ENCODE measurements around the gene LENEP. TPM values are rescaled to one million over a fixed set of nuclear protein-coding genes. Genes with fewer than 3 reads are reported as not detected.

LENEP gene, protein sequence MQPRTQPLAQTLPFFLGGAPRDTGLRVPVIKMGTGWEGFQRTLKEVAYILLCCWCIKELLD
- polyA plus RNA-seq (ENCODE audit: insufficient read length), result 0.93 TPM
- long read RNA-seq, donor 1, result 0 reads
- long read RNA-seq, donor 2, partial matches to known transcripts, result 0 of 1 reads
- long read RNA-seq, donor 2, other reads (novel, unspliced or antisense), result 0 of 1 reads
- long read RNA-seq, donor 3, result 0 reads
- long read RNA-seq, donor 4, result 0 reads
- long read RNA-seq, donor 5, result 0 reads
- long read RNA-seq, donor 6, result 0 reads
- long read RNA-seq, donor 7, result 0 reads
- long read RNA-seq, donor 8, result 0 reads

DNA sequence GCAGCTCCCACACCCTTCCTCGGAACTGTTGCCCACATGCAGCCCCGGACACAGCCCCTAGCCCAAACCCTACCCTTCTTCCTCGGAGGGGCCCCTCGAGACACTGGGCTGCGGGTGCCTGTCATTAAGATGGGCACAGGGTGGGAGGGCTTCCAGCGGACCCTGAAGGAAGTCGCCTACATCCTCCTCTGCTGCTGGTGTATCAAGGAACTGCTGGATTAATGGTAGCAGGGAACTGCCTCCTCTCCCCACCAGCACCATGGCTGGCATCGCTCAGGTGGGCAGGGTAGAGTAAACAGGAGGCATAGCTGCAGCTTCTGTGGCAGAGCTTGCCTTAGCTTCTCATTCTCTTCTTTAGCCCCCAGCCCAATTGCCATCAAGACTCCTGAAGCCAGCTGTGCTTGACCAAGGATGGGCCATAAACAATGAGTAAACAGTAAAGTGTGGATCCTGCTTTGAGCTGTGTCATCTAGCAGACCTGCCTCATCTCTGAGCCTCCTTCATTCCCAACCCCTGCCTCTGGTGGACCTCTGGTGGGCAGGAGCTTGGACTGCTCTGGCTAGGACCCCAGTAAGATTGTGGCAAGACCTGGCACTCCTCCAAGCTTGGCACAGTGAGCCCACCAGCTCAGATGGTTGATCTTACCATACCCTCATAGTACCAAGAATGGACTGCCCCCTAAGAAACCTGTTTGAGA, at the start of gene LENEP:
TSS of gene LENEP (plus strand) at position 15 of the 697 bp plus-strand sequence. CDS start at position 37, 22 bp downstream.
- DNase-seq, result no peak

DNA sequence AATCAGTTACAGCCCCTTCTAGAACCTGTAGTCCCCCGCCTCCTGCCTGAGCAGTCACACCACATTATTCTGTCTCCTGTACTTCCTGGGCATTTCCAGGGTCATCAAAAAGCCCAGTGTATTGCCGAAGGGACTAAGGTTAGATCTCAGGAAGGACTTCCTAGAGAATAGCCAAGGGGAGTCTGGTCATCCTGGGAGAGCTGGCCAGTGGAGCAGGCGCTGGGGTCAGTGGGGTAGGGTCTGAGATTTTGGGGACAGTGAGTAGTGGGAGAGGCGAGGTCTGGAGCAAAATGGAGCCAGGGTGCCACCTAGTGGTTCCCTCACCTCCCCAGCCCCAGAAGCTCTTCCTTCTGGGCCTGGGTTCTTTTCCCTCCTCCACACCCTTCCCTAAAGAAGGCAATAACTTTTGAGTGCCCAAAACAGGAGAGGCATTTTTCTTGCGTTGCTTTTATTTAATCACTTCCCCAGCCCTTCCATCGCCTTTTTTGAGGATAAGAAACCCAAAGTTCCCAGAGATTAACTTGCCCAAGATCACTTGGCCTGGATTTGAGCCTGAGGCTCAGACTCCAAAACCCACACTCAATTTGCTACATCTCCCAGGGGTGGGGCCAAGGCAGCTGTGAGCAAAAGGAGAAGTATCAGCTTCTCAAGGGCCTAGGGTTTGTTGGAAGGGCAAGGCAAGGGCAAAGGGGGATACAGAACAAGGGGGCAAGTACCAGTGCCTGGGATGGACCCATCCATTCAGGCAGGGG, 49.6 kb upstream of the LENEP start:
- no peak for DNase-seq

DNA sequence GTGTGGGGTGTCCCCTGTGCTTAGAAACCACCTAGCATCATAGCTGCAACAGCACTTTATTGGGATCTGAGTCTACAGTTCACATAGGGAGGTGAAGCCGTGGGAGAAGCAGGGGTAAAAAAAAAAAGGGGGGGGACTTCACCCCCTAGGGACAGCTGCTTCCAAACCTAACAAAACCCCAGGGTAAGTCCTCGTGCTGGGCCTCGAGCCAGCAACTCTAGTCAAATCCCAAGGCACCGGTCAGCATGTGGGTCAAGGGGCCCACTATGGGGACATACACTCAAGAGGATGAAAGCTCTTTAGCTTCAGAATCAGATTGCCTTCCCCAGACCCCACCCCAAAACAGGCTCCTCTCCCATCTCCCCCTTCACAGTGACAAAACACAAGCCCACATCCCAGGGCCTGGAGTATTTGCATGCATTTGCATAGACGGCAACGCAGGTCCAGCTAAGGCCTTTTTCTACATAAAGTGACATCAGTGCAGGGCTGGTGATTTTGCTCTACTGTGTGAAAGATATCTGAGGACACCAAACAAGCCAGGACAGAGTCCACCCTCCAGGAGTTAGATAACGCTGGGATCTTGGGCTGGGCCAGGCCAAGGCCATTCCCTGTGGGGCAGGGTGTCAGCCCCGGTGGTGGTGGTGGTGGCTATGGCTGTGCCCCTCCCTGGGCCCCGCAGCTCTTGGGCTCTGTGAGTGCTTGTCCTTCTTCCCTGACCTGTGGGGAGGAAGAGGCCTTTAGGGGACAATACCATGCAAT, 48.8 kb upstream of the LENEP start:
- DNase-seq, result no peak

DNA sequence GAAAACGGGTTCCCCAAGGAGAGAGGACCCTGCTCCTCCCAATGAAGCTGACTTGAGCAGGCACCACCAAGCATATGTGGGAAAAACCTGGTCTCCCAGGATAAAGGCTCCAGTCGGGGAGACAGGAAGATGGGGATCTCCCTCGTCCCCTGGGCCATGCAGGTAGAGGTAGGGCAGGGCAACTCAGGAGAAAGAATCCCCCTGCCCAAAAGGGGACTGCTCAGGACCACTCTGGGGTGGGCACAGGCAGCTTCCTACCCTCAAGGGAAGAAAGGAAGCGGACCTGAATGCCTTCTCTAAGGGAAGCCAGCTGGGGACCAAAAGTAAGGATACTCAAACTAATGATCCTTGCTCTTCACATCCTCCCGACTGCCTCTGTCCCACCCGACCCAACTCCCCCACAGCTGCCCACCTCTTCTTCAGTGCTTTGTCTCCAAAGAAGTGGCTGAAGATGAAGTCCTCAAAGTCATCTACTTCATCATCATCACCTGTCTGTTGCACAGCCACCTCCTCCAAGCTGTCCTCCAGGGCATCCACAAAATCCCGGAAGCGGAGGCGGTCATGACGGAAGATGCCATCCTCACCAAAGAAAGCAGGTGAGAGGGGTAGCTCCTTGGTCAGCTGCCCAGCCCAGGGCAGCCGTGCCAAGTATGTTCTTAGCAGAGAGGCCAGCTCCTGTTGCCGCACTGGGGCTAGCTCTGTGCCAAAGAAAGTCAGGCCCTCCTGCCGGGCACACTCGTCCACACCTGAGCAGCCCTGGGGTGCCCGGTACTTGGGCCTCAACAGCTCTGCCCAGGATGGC, 48.0 kb upstream of the LENEP start:
- DNase-seq, result no peak

DNA sequence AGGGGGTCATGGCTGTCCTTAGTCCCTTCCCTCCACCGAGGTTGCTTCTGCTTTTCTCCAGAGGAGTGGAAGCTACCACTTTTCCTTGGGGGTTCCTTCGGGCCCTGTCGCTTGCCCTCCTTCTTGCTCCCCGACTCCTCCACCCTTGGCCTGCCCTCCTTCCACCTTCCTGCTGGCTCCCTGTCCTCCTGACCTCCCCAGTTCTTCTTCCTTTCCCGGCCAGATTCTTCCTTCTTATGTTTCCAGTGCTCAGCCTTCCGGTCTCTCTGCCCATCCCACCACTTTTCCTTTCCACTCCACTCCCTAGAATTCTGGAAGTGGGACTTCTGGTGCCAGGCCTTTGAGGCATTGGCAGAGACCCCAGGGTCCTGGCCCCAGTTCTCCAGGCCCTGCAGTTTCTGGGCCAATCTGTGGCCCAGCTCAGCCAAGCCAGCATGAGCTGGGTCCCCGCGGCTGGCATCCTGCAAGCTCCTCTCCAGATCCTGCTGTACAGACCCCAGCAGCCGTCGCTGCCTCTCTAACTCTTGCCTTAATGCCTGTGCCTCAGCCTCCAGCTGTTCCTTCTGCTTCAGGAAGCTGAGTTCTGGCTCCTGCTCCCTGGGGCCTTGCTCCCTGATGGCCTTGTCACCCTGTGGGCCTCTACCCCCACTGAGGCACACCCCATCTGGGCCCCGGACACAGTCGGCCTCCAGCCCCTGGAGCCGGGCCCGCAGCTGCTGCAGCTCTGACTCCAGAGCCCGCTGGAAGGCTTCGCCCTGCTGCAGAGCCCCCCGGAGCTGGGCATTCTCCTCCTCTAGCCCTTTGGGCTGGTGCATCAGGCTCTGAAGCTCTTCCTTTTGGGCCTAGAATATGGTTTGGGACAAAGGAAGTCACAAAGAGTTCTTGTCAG, 47.2 kb upstream of the LENEP start:
- DNase-seq, result no peak

DNA sequence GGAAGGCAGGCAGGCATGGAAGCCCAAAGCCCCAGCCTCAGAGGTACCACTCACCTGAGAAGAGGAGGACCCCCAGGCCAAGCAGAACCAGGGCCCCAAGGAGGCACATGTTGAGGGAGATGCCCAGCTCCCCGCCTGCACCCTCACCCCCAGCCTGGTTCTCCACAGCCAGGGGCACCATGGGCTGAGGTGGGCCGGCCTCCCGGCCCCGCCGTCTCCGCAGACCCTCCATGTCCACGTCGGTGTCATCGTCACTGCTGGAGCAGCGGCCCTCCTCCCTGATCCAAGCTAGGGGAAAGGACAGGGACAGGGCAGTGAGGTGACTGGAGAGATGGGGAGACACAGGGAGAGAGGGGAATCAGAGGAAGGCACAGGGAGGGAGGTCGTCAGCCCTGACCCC, 45.3 kb upstream of the LENEP start:
- DNase-seq, result no peak

DNA sequence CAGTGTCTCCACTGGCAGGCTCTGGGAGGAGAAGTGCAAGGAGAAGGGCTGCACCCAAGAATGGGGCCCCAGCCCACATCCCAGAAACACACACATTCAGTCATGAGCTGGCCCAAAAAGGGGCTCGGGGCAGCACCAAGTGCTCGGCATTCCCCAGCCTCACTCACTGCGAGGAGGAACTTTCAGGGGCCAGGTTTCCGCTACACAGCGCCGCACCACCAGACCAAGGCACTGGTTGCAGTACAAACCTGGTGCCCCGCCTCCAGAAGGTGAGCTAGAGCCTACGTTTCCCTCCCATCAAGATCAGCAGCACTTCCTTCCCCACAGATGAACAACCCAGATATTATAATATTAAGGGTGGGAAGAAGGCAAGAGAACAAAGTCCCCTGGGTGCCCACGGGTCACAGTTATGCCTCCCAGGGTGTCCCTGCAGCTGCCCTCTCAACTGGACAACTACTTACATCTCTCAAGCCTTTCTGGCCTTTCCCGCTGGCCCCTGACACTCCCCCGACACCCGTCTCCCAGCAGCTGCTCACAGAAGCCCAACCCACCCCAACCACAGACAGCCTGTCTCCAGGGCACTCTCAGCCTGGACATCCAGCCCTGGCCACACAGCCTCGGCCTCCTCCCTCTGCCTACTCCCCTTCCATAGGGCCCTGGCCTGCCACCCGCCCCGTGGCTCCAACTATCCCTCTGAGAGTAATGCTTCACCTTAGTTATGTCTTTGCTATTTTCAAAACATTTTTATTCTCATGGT, 41.3 kb upstream of the LENEP start:
- DNase-seq, result no peak

DNA sequence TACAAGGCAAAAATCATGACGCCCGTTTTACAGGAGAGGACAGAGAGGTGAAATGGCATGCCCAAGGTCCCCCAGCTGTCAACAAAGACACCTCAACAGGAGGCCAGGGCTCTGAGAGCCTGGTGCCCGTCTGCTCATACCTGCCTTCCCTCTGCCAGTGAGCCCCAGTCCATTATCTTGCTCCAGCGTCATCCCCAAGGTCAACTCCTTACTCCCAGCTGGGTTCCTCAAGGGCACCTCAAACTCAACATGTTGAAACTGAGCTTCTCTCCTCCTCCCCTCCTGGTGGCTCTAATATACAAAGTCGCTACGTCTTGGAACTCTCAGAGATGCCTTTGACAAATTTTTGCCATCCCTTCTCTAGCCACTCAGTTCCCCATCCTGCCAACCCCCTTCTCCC, 40.7 kb upstream of the LENEP start:
- no peak for DNase-seq

DNA sequence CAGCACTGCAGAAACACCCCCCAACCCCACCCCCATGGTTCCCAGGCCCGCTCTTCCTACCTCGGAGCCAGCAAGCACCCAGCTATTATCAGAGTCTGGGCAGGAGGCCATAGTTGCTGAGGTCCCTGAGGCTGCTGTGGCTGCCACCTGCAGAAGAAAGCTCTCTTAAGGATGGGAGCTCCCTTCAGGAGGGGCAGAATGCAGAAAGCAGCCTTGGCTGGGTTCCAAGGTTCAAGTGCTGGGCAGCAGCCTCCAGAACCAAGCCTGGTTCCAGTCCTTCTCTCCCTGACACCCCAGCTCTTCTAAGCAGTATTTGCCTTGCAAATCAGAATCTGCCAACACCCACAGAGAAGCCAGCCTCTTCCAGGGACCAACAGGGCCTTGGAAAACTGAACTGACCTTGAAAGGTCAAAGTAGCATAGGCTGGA, 39.8 kb upstream of the LENEP start:
- no peak for DNase-seq

DNA sequence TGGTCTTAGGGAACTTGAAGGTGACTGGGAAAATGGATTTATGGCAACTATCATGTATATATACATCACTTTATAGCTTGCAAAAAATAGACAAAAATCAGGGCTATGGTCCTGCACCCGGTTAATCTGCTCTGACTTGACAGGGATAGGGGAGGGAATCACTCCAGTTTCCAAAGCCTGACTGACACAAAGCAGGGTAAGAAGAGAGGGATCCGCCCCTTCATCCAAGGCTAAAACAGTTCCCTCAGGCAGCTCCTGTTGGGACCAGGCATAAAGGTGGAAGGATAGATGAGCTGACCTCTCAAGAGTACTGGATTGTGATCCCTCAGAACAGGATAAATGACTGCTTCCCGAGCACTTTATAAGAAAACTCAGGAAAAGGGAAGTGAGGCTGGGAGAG, 38.8 kb upstream of the LENEP start:
- DNase-seq, result no peak

DNA sequence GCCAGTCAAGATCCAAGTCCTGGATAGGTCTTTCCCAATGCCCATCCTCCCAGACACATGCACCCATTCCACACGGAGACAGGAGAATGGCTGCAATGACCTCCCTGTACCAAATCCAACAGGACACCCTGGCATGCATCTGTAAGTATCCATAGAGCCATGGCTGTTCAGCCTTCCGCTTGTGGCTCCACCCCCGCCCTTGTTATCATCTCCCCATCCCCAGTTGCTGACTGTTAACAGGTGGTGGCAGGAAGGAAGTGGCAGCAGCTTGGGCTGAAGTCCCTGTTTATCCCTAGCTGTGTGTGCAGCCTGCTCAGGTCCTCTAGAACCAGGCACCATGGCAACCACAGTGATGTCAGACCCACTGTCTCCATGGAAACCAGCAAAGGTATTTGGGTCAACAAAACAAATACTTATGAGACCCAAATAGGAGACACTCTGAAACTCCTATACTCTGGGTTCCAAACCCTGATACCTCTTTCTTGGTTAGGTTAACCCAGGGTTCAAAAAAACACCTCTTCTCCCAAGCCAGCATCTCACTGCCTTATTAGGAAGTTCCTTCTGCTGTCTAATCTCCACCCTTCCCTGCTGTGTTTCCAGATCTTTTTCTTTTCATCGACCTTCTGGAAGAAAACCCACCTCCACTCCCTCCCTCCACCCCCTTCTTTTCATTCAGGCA, 38.2 kb upstream of the LENEP start:
- no peak for DNase-seq

DNA sequence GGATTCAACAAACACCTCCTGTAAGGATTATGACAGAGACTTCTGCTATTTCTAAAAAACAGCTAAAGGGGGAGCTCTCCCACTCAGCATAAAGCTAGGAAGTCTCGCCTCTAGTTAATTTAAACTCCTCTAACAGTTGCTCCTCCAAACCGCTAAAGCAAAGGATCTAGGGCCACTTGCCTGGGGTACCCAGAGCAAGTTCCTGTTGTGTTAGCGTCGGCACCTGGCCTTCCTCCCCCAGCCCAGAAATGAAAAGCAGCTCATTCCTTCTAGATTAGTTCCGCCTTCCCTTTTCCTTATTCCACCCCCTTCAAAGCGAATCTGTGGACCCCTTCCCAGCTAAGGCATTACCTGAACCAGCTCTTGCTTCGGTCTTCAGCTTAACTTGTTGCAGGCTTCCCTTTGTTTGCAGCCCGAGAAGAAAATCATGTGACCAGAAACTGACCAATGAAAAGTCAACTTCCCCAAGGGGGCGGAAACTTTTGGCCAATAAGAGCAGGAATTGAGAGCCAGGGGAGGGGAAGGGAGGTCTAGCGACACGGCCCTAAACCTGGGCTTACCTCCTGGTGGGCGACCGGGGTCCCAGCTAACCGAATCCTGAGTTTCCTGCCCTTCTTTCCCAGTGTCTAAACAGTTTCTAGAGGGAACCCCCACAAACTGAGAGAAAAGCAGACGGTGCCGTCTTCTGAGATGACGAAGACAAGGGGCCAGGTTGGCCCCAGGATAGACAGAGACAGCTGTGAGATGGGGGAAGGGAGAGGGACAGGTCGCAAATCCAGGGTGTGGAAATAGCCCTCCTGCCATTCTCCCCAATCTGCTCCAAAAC, 37.5 kb upstream of the LENEP start, which contains the start of gene PBXIP1:
TSS of gene PBXIP1 (minus strand) at position 382 of the 826 bp plus-strand sequence. CDS start 2,378 bp downstream, outside the sequence.
- DNase-seq, result peak; percentile 98

DNA sequence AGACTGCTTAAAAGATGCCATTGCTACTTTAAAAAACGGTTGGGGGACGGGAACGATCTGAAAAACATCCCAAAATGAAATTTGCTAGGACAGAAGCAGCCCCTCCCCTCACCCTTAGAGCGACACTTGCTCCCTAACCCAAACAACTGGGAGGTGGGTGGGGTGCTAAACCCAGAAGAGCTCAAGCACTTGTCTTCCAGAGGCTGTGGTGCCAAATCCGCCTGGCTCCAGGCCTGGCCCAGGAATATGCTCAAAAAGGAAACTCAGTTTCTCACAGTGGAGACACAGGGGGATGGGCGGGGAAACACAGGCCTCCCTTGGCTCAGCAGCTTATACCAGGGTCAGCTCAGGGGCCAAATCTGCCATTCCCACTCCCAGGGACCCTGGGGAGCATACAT, 36.8 kb upstream of the LENEP start:
- DNase-seq, result no peak

DNA sequence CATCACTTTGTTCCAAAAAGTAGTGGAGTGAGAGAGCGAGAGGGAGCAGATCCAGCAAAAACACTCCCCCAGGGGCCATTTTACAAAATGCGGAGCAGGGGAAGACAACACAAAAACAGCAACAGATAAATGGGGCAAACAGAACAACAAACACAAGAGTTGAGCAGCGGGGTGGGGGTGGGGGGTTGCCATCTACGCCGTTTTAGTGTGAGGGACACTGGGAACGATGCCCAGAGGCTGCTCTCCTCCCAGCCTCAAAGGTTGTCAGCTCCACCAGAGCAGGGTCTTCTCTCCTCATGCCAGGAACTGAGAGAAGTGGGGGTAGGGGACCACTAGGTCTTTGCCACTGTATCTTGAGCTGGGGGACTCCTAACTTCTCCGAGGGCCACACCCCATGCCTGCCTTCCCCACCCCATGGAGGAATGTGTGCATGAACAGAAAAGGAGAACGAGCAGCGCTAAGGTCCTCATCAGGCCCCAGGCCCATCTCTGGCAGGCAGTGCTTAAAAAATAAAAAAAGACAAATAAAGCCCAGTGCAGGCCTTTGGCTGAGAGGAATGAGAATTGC, 36.2 kb upstream of the LENEP start:
- no peak for DNase-seq

DNA sequence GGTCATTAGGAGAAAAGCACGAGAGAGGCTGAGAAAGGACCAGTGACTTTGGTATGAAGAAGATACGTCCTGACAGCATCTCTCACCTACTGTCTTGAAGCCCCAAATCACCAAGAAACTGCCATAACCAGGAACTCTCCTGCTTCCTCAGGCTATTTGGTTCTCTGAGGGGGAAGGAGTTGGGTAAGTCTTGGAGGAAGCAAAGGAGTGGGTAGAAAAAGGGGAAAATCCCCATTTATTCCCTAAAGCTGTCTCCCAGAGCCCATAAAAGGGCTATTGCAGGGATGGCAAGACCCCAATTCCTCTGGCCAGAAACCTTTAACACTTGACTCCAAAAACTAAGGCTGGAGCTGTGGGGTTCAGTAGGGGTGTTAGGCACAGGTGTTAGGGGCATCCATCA, 35.4 kb upstream of the LENEP start:
- no peak for DNase-seq

DNA sequence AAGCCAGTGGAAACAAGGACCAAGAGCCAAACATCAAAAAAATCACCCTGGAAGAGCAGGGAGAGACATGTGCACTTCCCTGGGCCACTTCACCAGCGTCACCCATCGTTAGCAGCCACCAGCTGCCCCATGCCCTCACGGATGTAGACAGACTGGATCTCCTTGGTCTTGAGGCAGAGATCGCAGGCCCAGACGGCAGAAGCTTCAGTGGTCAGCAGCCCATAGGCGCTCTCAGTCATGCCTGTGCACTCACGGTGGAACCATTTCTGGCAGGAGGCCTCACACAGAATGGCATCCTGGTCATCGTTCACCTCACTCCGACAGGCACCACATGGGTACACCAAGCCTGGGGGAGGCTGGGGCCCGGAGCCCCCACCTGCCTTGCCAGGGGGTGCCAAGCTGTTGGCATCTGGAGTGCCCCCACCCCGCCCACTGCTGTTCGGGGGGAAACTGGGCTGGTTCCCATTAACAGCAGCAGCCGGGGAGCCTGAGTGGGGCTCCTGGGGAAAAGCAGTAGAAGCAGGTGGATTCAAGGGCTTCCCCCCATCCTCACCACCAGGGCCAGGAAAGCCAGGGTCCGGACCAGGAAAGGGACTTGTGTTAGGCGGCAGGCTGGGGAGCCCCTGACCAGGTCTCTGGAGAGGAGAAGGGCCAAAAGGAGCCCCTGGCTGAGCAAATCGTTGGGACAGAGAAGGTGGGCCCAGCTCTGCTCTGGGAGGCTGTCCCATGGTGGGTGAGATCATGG, 34.5 kb upstream of the LENEP start:
- DNase-seq, result no peak

DNA sequence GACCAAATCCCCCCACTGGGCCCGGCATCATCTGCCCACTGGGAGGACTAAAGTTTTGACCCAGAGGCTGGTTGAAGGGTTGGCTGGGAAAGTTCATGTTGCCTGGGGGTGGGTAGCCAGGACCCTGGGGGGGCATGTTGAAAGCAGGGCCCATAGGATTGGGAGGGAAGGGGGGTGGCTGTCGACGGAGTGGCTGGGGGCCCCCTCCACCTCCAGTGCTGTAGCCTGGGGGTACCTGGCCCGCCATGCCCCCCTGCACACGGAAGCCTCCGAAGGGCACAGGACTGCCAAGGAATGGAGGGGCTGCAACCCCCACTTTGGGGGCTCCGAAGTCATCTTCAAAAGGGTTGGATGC, 34.0 kb upstream of the LENEP start:
- DNase-seq, result no peak

All from left kidney (tissue), 8 donors.